ENCODE results near the gene CBX6.

DNA sequence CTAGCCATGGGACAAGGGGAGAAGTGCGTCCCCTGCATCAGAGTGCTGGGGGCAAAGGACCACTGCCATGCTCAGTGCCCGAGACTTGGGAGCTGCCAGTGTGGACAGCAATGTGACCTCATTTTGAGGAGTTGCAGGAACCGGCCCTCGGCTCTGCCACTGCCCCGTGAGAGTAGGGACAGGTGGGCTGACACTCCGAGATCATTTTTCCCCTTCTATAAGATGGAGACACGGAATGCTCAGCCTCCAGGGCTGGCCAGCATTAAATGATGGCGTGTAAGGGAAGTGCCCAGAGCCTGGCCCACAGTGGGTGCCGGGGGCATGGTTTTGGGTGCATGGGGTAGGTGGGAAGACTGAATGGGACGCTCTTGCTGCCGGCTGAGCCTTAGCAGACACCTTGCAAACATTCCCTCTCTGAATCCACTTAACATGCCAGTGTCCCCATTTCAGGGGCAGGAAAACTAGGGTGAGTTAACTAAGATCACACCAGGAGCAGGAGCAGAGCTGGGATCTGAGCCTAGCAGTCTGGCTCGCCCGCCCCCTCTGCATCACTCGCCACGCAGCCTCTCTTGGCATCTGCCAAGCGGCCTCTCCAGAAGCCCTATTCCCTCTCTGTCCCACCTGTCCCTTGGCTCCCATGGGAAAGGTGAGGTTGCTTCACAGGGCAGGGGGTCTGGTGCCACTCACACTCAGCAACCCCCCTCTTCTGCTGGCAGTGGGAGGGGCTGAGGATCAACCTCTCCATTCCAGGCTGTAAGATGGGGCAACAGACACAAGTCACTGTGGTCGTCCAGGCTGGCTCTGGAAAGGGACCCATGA, 41.8 kb downstream of the CBX6 start:
- TF ChIP-seq JUND (IDR thresholded peaks at IDR 0.05) (no peak), POLR2AphosphoS5 (IDR thresholded peaks at IDR 0.05; ENCODE audit: low read depth, low read length) (no peak), POLR2A (IDR thresholded peaks at IDR 0.05; ENCODE audit: borderline replicate concordance, extremely low read depth, insufficient read depth, insufficient read length) (no peak), EZH2 (IDR thresholded peaks at IDR 0.05) (no peak), SRF (IDR thresholded peaks at IDR 0.05; ENCODE audit: low read depth) (no peak)
- TF ChIP-seq, protein P1, sequence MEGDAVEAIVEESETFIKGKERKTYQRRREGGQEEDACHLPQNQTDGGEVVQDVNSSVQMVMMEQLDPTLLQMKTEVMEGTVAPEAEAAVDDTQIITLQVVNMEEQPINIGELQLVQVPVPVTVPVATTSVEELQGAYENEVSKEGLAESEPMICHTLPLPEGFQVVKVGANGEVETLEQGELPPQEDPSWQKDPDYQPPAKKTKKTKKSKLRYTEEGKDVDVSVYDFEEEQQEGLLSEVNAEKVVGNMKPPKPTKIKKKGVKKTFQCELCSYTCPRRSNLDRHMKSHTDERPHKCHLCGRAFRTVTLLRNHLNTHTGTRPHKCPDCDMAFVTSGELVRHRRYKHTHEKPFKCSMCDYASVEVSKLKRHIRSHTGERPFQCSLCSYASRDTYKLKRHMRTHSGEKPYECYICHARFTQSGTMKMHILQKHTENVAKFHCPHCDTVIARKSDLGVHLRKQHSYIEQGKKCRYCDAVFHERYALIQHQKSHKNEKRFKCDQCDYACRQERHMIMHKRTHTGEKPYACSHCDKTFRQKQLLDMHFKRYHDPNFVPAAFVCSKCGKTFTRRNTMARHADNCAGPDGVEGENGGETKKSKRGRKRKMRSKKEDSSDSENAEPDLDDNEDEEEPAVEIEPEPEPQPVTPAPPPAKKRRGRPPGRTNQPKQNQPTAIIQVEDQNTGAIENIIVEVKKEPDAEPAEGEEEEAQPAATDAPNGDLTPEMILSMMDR (IDR thresholded peaks at IDR 0.05 in 2 of 3, conservative IDR thresholded peaks at IDR 0.05 in 1 of 3; ENCODE audit: borderline replicate concordance in 1 of 3, insufficient read depth in 1 of 3, low read depth in 2 of 3, low read length in 2 of 3): no peak
- TF ChIP-seq, protein P2, sequence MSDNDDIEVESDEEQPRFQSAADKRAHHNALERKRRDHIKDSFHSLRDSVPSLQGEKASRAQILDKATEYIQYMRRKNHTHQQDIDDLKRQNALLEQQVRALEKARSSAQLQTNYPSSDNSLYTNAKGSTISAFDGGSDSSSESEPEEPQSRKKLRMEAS (IDR thresholded peaks at IDR 0.05): no peak
- TF ChIP-seq, protein P3, sequence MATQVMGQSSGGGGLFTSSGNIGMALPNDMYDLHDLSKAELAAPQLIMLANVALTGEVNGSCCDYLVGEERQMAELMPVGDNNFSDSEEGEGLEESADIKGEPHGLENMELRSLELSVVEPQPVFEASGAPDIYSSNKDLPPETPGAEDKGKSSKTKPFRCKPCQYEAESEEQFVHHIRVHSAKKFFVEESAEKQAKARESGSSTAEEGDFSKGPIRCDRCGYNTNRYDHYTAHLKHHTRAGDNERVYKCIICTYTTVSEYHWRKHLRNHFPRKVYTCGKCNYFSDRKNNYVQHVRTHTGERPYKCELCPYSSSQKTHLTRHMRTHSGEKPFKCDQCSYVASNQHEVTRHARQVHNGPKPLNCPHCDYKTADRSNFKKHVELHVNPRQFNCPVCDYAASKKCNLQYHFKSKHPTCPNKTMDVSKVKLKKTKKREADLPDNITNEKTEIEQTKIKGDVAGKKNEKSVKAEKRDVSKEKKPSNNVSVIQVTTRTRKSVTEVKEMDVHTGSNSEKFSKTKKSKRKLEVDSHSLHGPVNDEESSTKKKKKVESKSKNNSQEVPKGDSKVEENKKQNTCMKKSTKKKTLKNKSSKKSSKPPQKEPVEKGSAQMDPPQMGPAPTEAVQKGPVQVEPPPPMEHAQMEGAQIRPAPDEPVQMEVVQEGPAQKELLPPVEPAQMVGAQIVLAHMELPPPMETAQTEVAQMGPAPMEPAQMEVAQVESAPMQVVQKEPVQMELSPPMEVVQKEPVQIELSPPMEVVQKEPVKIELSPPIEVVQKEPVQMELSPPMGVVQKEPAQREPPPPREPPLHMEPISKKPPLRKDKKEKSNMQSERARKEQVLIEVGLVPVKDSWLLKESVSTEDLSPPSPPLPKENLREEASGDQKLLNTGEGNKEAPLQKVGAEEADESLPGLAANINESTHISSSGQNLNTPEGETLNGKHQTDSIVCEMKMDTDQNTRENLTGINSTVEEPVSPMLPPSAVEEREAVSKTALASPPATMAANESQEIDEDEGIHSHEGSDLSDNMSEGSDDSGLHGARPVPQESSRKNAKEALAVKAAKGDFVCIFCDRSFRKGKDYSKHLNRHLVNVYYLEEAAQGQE (IDR thresholded peaks at IDR 0.05; ENCODE audit: low read depth): no peak

Data from HCT116 (cell line).